Upper lobe of left lung (tissue), 4 donors: Measurements from ENCODE around the gene MTMR6.

Source experiments
- CTCF ChIP-seq, 6 experiments: fragments of 450-650 bp in 4 of 6; fragments of 200-600 bp in 2 of 6; sonication (generic) in 2 of 6; IDR thresholded peaks; one replicate each; pipeline ENCODE4 v1.5.1; 2016 to 2019; ENCODE audit warnings: antibody characterized with exemption in 6 of 6
- EP300 ChIP-seq, 4 donors: sonication (generic); formaldehyde crosslinking; IDR thresholded peaks; one replicate each; pipeline ENCODE4 v1.5.1; 2017; ENCODE audit warnings: antibody characterized with exemption in 4 of 4, control low read depth in 2 of 4
- POLR2A ChIP-seq, 4 donors: fragments of 450-650 bp; IDR thresholded peaks; one replicate each; pipeline ENCODE4 v1.5.1; 2016 to 2017; ENCODE audit warnings: antibody characterized with exemption in 4 of 4, mild to moderate bottlenecking in 2 of 4
- POLR2AphosphoS5 ChIP-seq, 2 donors: sonication (generic); formaldehyde crosslinking; IDR thresholded peaks; one replicate each; pipeline ENCODE4 v1.5.1; 2017; ENCODE audit warnings: antibody characterized with exemption in 2 of 2

- TF ChIP-seq POLR2A (IDR thresholded peaks at IDR 0.05), result no peak
- TF ChIP-seq CTCF (IDR thresholded peaks at IDR 0.05), result no peak
- no peak for TF ChIP-seq POLR2AphosphoS5 (IDR thresholded peaks at IDR 0.05)
- no peak for TF ChIP-seq EP300 (IDR thresholded peaks at IDR 0.05)
These were observed 5.4 kb downstream of the MTMR6 start for GRCh38 chr13:25281935-25282332.
